ENCODE data around the gene FBXL17. TPM values are rescaled to one million over a fixed set of nuclear protein-coding genes. Genes with fewer than 3 reads are reported as not detected.

Gene FBXL17
- total and polyA plus RNA-seq, 4 donors, result 2.1 to 14.1 (median 6.3) TPM

- Histone ChIP-seq H3K4me1 (ENCODE audit: control insufficient read depth in 4 of 4, insufficient read depth in 4 of 4, low read length in 3 of 4) (no peaks in the 10 kb centered on the region), H3K27me3 (ENCODE audit: control insufficient read depth in 4 of 4, insufficient read depth in 4 of 4, low read length in 3 of 4) (no peaks in the 10 kb centered on the region), H3K9me3 (ENCODE audit: control insufficient read depth in 4 of 4, low read length in 3 of 4) (no peaks in the 10 kb centered on the region), H3K36me3 (ENCODE audit: control insufficient read depth in 4 of 4, insufficient read depth in 3 of 4, low read depth in 1 of 4, low read length in 3 of 4) (no peaks in the 10 kb centered on the region), H3K4me3 (ENCODE audit: low read depth in 1 of 3, low read length in 3 of 3) (no peak overlapping the region), H3K9ac (ENCODE audit: low read depth in 1 of 2, low read length in 2 of 2) (no peak overlapping the region), H3K27ac (ENCODE audit: low read depth in 1 of 2, low read length in 2 of 2) (no peak overlapping the region)
- 82% methylated on average over 1 of the region's 1 CpG for WGBS
- DNase-seq (ENCODE audit: low spot score), result no peak
- no peak for TF ChIP-seq RXRA (IDR thresholded peaks at IDR 0.05)
- no peak for TF ChIP-seq JUND (IDR thresholded peaks at IDR 0.05)
- TF ChIP-seq HNF4A (conservative IDR thresholded peaks at IDR 0.05), result no peak
- TF ChIP-seq ZBTB33 (IDR thresholded peaks at IDR 0.05), result no peak
- TF ChIP-seq REST (IDR thresholded peaks at IDR 0.05), result no peak
- TF ChIP-seq SP1 (IDR thresholded peaks at IDR 0.05), result no peak
- no peak for TF ChIP-seq FOXA1 (IDR thresholded peaks at IDR 0.05)
- no peak for TF ChIP-seq YY1 (IDR thresholded peaks at IDR 0.05)
These were observed 487.5 kb downstream of the FBXL17 start for GRCh38 chr5:107894361-107894760.

- WGBS, result 79% methylated on average over 4 of the region's 4 CpGs
- no peak overlapping the region for H3K9ac ChIP-seq (ENCODE audit: low read depth in 1 of 2, low read length in 2 of 2)
- H3K36me3 ChIP-seq (ENCODE audit: control insufficient read depth in 4 of 4, insufficient read depth in 3 of 4, low read depth in 1 of 4, low read length in 3 of 4), result no peaks in the 10 kb centered on the region
- TF ChIP-seq CTCF (IDR thresholded peaks at IDR 0.05; ENCODE audit: low read depth, low read length, missing input control) (no peak), NR2F2 (IDR thresholded peaks at IDR 0.05) (no peak), REST (IDR thresholded peaks at IDR 0.05) (no peak), YY1 (IDR thresholded peaks at IDR 0.05) (no peak), FOXA2 (IDR thresholded peaks at IDR 0.05) (no peak), MAX (IDR thresholded peaks at IDR 0.05) (no peak), JUND (IDR thresholded peaks at IDR 0.05) (no peak), FOXA1 (IDR thresholded peaks at IDR 0.05) (no peak), HNF4G (IDR thresholded peaks at IDR 0.05) (no peak), RAD21 (IDR thresholded peaks at IDR 0.05) (no peak), ATF3 (IDR thresholded peaks at IDR 0.05) (no peak), ZBTB33 (IDR thresholded peaks at IDR 0.05) (no peak), TAF1 (conservative IDR thresholded peaks at IDR 0.05) (no peak), EGR1 (IDR thresholded peaks at IDR 0.05; ENCODE audit: low read depth in 2 of 2) (no peak), HNF4A (conservative IDR thresholded peaks at IDR 0.05) (no peak), GABPA (IDR thresholded peaks at IDR 0.05 in 1 of 2, conservative IDR thresholded peaks at IDR 0.05 in 1 of 2) (no peak), RXRA (IDR thresholded peaks at IDR 0.05) (no peak), SP1 (IDR thresholded peaks at IDR 0.05) (no peak)
- H3K4me3 ChIP-seq (ENCODE audit: low read depth in 1 of 3, low read length in 3 of 3), result no peak overlapping the region
- no peak for DNase-seq (ENCODE audit: low spot score)
- H3K27ac ChIP-seq (ENCODE audit: low read depth in 1 of 2, low read length in 2 of 2), result no peak overlapping the region
- no peaks in the 10 kb centered on the region for H3K9me3 ChIP-seq (ENCODE audit: control insufficient read depth in 4 of 4, low read length in 3 of 4)
- no peaks in the 10 kb centered on the region for H3K27me3 ChIP-seq (ENCODE audit: control insufficient read depth in 4 of 4, insufficient read depth in 4 of 4, low read length in 3 of 4)
- H3K4me1 ChIP-seq (ENCODE audit: control insufficient read depth in 4 of 4, insufficient read depth in 4 of 4, low read length in 3 of 4), result no peaks in the 10 kb centered on the region
These were observed 488.3 kb downstream of the FBXL17 start for GRCh38 chr5:107893642-107894041.

Measured in liver (tissue), 9 donors.